PC-3 (cell line): ENCODE results near the gene SPRR1A. TPM values are rescaled to one million over a fixed set of nuclear protein-coding genes. Genes with fewer than 3 reads are reported as not detected.

Source experiments
- ATAC-seq: fragments of 200-7000 bp; cut with Tn5 transposase; 2 replicates; pipeline ENCODE4 v1.9.1; 2020; ENCODE audit warnings: mild to moderate bottlenecking, moderate library complexity
- Bru-seq: library from RNA; stranded (reverse); fragments of 400-500 nt; gene quantifications from one replicate; lab custom pipeline; 2021; lab: Mats Ljungman, UMichigan
- BruChase-seq, 2 experiments: library from RNA; stranded (reverse); fragments of 400-500 nt; gene quantifications; one replicate each; lab custom pipeline; 2021; lab: Mats Ljungman, UMichigan
- BruUV-seq: library from RNA; stranded (reverse); fragments of 400-500 nt; replicated peaks from 2 replicates; lab custom pipeline; 2021; lab: Mats Ljungman, UMichigan
- CTCF ChIA-PET: fragments of 300-600 bp; sonication (Branson Sonifier 250); formaldehyde crosslinking; loops from one replicate; lab custom pipeline; 2022; ENCODE audit warnings: antibody characterized with exemption; lab: Charles Lee
- POLR2A ChIA-PET: fragments of 300-600 bp; sonication (Branson Sonifier 250); formaldehyde crosslinking; loops from one replicate; lab custom pipeline; 2022; ENCODE audit warnings: antibody characterized with exemption; ENCODE audit not compliant: unreplicated experiment; lab: Charles Lee
- DNase-seq: peaks from one replicate; pipeline ENCODE4 v3.0.0-alpha.2; 2015
- H2AFZ ChIP-seq: fragments of 300-600 bp; sonication (generic); 2 replicates; pipeline ENCODE4 v1.6.0; 2016; ENCODE audit warnings: antibody characterized with exemption, low read length
- H3F3A ChIP-seq: fragments of 300-600 bp; sonication (generic); one replicate; pipeline ENCODE4 v1.6.0; 2017; ENCODE audit warnings: antibody characterized with exemption, low read length, control low read depth, mild to moderate bottlenecking; ENCODE audit not compliant: unreplicated experiment
- H3K27ac ChIP-seq: fragments of 300-600 bp; sonication (generic); 2 replicates; pipeline ENCODE4 v1.5.1; 2016; ENCODE audit warnings: mild to moderate bottlenecking, low read length
- H3K27me3 ChIP-seq: fragments of 300-600 bp; sonication (generic); 2 replicates; pipeline ENCODE4 v1.6.1; 2016; ENCODE audit warnings: low read length, mixed read lengths
- H3K36me3 ChIP-seq: fragments of 300-600 bp; sonication (generic); 2 replicates; pipeline ENCODE4 v1.6.1; 2016; ENCODE audit warnings: low read depth, mixed run types, low read length, mixed read lengths
- H3K4me1 ChIP-seq: fragments of 300-600 bp; sonication (generic); 2 replicates; pipeline ENCODE4 v1.5.1; 2016; ENCODE audit warnings: low read length; ENCODE audit not compliant: insufficient read depth
- H3K4me2 ChIP-seq: fragments of 300-600 bp; sonication (generic); 2 replicates; pipeline ENCODE4 v1.6.0; 2016; ENCODE audit warnings: low read length
- H3K4me3 ChIP-seq: fragments of 300-600 bp; sonication (generic); 2 replicates; pipeline ENCODE4 v1.5.1; 2016; ENCODE audit warnings: mild to moderate bottlenecking, low read length, mixed read lengths
- H3K79me2 ChIP-seq: fragments of 300-600 bp; sonication (generic); 2 replicates; pipeline ENCODE4 v1.6.1; 2017; ENCODE audit warnings: low read length, mixed read lengths
- H3K9ac ChIP-seq: fragments of 300-600 bp; sonication (generic); 2 replicates; pipeline ENCODE4 v1.6.0; 2016; ENCODE audit warnings: mild to moderate bottlenecking, low read length
- H3K9me2 ChIP-seq: fragments of 300-600 bp; sonication (generic); replicated peaks from 2 replicates; pipeline ENCODE4 v1.6.1; 2016; ENCODE audit warnings: mixed run types, low read length, mixed read lengths
- H3K9me3 ChIP-seq: fragments of 300-600 bp; sonication (generic); 2 replicates; pipeline ENCODE4 v1.6.1; 2016; ENCODE audit warnings: low read length, mixed read lengths
- H4K20me1 ChIP-seq: fragments of 300-600 bp; sonication (generic); 2 replicates; pipeline ENCODE4 v1.6.1; 2016; ENCODE audit warnings: low read length, mixed read lengths
- EZH2 ChIP-seq: fragments of 300-600 bp; sonication (generic); IDR thresholded peaks from one replicate; pipeline ENCODE4 v1.6.1; 2017; ENCODE audit warnings: antibody characterized with exemption, mild to moderate bottlenecking, low read length; ENCODE audit not compliant: unreplicated experiment
- EZH2phosphoT487 ChIP-seq: fragments of 300-600 bp; sonication (generic); IDR thresholded peaks from 2 replicates; pipeline ENCODE4 v1.6.1; 2018; ENCODE audit warnings: mild to moderate bottlenecking, antibody characterized with exemption, low read length, borderline replicate concordance
- intact Hi-C: fragments of 100-400 bp; cut with micrococcal nuclease; formaldehyde crosslinking; loops from 2 replicates; pipeline ENCODE4 v1.9.0; 2023
- long read RNA-seq: library from polyadenylated mRNA; unstranded; transcript quantifications from one replicate; pipeline ENCODE4 v2.0.0, GENCODE V29; 2021; ENCODE audit not compliant: unreplicated experiment
- total RNA-seq: library from RNA; depleted of rRNA; stranded (reverse); fragments of >200 nt; gene quantifications from 2 replicates; pipeline ENCODE4 v1.2.3, GENCODE V29; 2014; rRNA removed
- TF ChIP-seq, protein P1 (sequence below): fragments of 300-600 bp; sonication (generic); conservative IDR thresholded peaks from 2 replicates; pipeline ENCODE4 v1.5.1; 2017; ENCODE audit warnings: antibody characterized with exemption, low read depth, mild to moderate bottlenecking, low read length

The SPRR1A gene, protein sequence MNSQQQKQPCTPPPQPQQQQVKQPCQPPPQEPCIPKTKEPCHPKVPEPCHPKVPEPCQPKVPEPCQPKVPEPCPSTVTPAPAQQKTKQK
- total RNA-seq (not detected in 2 replicates), Bru-seq, nascent RNA (not detected), BruChase-seq, experiment 1, labeled RNA remaining after a 6-hour chase (percentile 24 among the genes with signal in this experiment), BruChase-seq, experiment 2, labeled RNA remaining after a 2-hour chase (not detected)
- long read RNA-seq: 0 reads

DNA sequence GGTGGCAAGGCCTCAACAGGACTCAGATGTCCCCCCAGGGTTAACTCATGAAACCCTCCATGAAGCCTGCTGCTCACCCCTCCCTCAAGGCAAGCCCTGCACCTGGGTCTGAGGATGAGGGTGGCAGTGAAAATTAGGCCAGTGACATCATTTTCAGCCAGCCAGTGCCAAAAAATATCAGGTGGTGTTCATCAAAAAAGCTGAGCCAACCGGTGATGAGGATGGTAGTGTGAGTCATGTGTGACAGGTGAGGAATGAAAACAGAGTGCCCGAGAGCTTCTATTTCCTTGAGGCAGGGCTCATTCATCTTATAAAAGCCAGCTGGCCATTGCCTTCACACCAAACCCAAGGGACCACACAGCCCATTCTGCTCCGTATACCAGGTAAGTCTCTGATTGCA is at the start of gene SPRR1A:
TSS of gene SPRR1A (plus strand) at position 339 of the 400 bp plus-strand sequence. CDS start 1,150 bp downstream, outside the sequence.
- no peak within 1 kb of the TSS for H3K27ac ChIP-seq
- intact Hi-C loops: no loop called here
- peaks cover 27% of the 10 kb centered on the region for H3K27me3 ChIP-seq
- ChIA-PET CTCF (no interaction called here), POLR2A (no interaction called here)
- peak; percentile 68 for DNase-seq
- no peaks in the 10 kb centered on the region for H3F3A ChIP-seq
- ATAC-seq: no peak; the same call in 1 of the 2 replicates
- H3K4me3 ChIP-seq: no peak within 1 kb of the TSS
- H2AFZ ChIP-seq: no peak within 1 kb of the TSS
- H4K20me1 ChIP-seq: no peaks in the 10 kb centered on the region
- H3K9ac ChIP-seq: no peak within 1 kb of the TSS
- H3K79me2 ChIP-seq: no peaks in the 10 kb centered on the region
- TF ChIP-seq, protein P1, sequence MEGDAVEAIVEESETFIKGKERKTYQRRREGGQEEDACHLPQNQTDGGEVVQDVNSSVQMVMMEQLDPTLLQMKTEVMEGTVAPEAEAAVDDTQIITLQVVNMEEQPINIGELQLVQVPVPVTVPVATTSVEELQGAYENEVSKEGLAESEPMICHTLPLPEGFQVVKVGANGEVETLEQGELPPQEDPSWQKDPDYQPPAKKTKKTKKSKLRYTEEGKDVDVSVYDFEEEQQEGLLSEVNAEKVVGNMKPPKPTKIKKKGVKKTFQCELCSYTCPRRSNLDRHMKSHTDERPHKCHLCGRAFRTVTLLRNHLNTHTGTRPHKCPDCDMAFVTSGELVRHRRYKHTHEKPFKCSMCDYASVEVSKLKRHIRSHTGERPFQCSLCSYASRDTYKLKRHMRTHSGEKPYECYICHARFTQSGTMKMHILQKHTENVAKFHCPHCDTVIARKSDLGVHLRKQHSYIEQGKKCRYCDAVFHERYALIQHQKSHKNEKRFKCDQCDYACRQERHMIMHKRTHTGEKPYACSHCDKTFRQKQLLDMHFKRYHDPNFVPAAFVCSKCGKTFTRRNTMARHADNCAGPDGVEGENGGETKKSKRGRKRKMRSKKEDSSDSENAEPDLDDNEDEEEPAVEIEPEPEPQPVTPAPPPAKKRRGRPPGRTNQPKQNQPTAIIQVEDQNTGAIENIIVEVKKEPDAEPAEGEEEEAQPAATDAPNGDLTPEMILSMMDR: no peak
- TF ChIP-seq EZH2 (no peak), EZH2phosphoT487 (no peak)
- peaks cover 13% of the 10 kb centered on the region for H3K4me1 ChIP-seq
- no peaks in the 10 kb centered on the region for H3K36me3 ChIP-seq
- no TSS peak for BruUV-seq
- H3K9me3 ChIP-seq: no peaks in the 10 kb centered on the region
- no peak within 1 kb of the TSS for H3K4me2 ChIP-seq
- H3K9me2 ChIP-seq: no peaks in the 10 kb centered on the region

DNA sequence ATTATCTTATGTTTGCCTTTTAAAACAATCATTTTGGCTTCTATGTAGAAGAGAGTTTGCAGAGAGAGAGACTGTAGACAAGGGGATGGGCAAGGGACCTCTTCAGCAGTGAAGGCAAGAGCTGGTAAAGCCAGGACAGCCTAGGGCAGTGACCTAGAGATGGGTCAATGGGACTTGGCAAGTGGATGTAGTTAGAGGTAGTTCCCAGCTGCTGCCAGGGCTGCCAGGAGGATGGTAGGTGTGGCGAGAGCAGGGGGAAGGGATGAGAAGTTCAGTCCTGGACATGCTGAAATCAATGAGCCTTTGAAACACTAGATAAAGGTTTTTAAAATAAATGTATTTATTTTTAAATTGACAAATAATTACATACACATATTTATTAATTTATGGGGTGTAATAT is 43.3 kb upstream of the SPRR1A start:
- Histone ChIP-seq H3K27me3 (peaks cover 10% of the 10 kb centered on the region; the same call in 1 of the 2 replicates), H3K27ac (no peak overlapping the region), H3K9me2 (no peaks in the 10 kb centered on the region), H3K4me3 (no peak overlapping the region), H2AFZ (no peak overlapping the region), H3K9ac (no peak overlapping the region), H4K20me1 (no peaks in the 10 kb centered on the region), H3K4me2 (no peak overlapping the region), H3F3A (no peaks in the 10 kb centered on the region), H3K79me2 (no peaks in the 10 kb centered on the region), H3K4me1 (no peaks in the 10 kb centered on the region), H3K9me3 (no peaks in the 10 kb centered on the region), H3K36me3 (no peaks in the 10 kb centered on the region)
- ATAC-seq (no peak), DNase-seq (no peak)
- ChIA-PET CTCF (no interaction called here), POLR2A (no interaction called here)
- intact Hi-C loops: no loop called here
- TF ChIP-seq, protein P1: no peak
- no peak for TF ChIP-seq EZH2
- no peak for TF ChIP-seq EZH2phosphoT487
- no TSS peak for BruUV-seq

DNA sequence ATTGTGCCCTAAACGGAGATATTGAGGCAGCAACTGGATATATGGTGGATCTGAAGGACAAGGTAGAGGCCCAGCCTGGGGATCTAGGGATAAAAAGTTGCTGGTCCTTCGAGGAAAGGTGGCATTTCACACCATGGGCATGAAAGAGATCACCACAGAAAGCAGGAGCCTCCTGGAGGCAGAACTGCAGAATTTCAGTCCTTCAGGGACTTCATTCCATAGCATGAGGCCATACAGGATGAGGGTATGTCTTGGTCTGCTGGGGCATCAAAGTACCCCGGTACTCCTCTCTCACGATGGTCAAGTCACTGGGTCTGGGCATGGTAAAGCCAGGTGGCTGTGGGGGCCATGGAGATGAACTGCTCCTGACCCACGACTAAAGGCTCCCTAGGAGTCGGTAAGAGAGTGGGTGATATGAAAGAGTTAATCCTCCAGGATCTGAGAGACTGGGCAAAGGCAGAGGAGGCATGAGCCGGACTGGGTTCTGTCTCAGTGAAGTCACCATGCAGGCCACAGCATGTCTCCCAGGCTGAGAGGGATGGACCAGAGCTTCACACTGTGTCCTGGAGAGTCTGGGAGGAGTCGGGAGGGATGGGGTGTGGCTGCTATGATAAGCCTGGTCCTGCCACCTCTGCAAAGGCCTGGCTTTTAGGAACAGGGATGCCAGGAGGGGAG is 42.7 kb upstream of the SPRR1A start:
- Histone ChIP-seq H3F3A (no peaks in the 10 kb centered on the region), H3K36me3 (no peaks in the 10 kb centered on the region), H3K9me3 (no peaks in the 10 kb centered on the region), H3K4me3 (no peak overlapping the region), H3K4me2 (no peak overlapping the region), H3K9ac (no peak overlapping the region), H3K27me3 (peaks cover 10% of the 10 kb centered on the region; the same call in 1 of the 2 replicates), H2AFZ (no peak overlapping the region), H3K27ac (no peak overlapping the region), H3K79me2 (no peaks in the 10 kb centered on the region), H3K9me2 (no peaks in the 10 kb centered on the region), H3K4me1 (no peaks in the 10 kb centered on the region), H4K20me1 (no peaks in the 10 kb centered on the region)
- intact Hi-C loops: no loop called here
- no peak for DNase-seq
- BruUV-seq: no TSS peak
- no peak for ATAC-seq
- ChIA-PET CTCF (no interaction called here), POLR2A (no interaction called here)
- TF ChIP-seq EZH2phosphoT487: no peak
- no peak for TF ChIP-seq EZH2
- TF ChIP-seq, protein P1: peak; percentile 42; the same call in 1 of the 2 replicates
